Smooth muscle cell of bladder (primary cell): ENCODE measurements around the gene PPAT. TPM values are rescaled to one million over a fixed set of nuclear protein-coding genes. Genes with fewer than 3 reads are reported as not detected.

ENCODE experiments used
- total RNA-seq: library from RNA; depleted of rRNA; stranded (reverse); fragments of >200 nt; gene quantifications from 2 replicates; pipeline ENCODE4 v1.2.3, GENCODE V29; 2014

Gene PPAT
- 10.5 and 13.5 TPM in 2 replicates for total RNA-seq

DNA sequence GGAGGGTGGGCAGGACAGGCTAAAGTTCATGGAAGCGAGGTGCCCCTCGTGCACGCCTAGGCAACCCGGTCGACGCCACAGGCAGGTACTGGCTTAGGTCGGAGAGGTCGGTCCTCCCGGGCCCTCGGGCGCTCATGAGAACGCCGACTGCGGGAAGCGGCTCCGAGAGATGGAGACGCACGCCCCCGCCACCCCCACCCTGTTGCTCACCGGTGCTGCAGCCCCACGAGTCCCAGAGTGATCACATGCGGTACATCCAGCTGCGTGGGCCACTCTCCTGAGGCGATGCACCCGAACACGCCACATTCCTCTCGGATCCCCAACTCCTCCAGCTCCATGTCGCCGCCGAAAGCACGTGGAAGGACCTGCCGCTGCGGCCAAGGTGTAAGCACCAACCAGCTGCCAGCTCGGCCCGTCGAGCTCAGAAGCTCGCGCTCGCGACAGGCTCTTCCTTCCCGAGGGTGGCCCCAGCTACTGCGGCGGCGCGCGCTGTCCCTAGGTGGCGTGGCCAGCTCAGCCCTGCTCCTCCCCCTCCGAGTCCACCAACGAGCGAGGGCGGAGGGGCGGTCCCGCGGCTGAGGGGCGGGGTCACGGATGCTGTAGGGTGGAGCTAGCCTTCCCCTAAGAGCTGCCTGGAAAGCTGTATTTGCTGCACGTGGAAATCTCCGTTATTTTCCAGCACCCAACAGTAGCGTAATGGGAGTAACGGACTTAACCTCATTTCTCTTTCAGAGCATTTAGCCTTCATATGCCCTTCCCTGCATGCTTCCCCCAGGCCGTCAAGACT lies at the start of gene PPAT:
Gene PPAT (minus strand): TSS at position 476 of the 787 bp plus-strand sequence. CDS start 138 bp downstream, at position 338.

DNA sequence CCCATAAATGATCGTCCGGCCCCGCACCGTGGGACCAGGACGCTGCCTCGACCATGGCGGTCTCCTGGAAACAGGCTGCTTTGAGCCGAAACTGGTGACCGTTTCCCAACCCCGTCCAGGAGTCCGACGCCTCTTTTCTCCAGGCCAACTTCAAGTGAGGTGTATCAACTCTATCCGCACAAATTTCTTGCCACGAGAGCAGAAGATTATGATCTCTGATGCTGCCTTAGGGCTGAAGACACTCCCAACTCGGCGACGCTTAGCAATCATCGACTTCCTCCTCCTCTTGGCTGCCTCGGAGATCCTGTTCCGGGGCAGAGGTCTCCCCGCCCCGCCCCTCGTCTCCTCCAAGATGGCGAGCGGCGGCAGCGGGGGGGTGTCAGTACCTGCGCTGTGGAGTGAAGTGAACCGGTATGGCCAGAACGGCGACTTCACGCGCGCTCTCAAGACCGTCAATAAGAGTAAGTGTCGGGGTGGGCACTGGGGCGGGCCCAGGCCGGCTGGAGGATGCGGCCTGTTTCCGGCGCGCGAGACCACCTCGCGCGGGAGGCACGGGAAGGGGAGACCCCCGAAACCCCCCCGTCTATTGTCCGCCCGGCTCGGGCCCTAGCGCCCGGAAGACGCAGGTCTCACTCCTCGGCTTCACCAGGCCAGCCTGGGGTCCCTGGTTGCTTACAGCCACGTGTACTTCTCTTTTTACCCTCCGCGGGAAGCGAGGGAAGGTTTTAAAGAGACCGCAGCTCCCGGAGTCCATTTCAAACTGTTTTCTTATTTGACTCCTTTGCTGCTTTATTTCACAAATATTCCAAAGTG lies 32.1 kb upstream of the PPAT start, which contains the start of gene SRP72:
Gene SRP72 (plus strand): TSS at position 334 of the 813 bp plus-strand sequence. CDS start 19 bp downstream, at position 353.

GRCh38 chr4:56387023-56388001 lies 48.1 kb downstream of the PPAT start, which contains the start of gene AASDH:
Gene AASDH, minus strand, starts transcription at chr4:56387491. Its CDS starts 3,192 bp downstream, at chr4:56384299.

Other genes with a start within 250 kb of the PPAT start
- gene AASDH, start 48.1 kb downstream of the PPAT start, total RNA-seq: 14.1 and 17.4 TPM in 2 replicates
- gene PAICS, start 645 bp upstream of the PPAT start, total RNA-seq: 15.8 and 20.8 TPM in 2 replicates
- gene SRP72, start 32.0 kb upstream of the PPAT start, total RNA-seq: 45.5 and 66.0 TPM in 2 replicates
- 0.28 and 0.46 TPM in 2 replicates for gene ARL9, start 70.2 kb upstream of the PPAT start, total RNA-seq
- gene HOPX, start 245.7 kb upstream of the PPAT start, total RNA-seq: under 0.01 and 0.46 TPM in 2 replicates